NB4 (cell line): Measurements from ENCODE around the gene PIEZO2.

Experiments
- CTCF ChIP-seq: IDR thresholded peaks from one replicate; pipeline ENCODE4 v1.5.1; 2012; ENCODE audit warnings: low read depth, low read length
- POLR2A ChIP-seq: IDR thresholded peaks from 2 replicates; pipeline ENCODE4 v1.6.1; 2011; ENCODE audit warnings: mild to moderate bottlenecking; ENCODE audit not compliant: insufficient read length; ENCODE audit errors: extremely low read depth

DNA sequence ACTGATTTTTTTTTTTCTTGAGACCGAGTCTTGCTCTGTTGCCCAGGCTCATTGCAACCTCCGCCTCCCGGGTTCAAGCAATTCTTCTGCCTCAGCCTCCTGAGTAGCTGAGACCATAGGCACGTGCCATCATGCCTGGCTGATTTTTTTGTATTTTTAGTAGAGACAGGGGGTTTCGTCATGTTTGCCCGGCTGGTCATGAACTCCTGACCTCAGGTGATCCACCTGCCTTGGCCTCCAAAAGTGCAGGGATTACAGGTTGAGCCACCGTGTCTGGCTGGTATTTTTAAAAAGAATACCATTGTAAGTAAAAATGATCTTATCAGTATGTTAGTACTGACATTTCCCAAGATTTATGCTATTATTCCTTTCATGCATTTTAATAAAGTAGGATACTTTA, 105.7 kb downstream of the PIEZO2 start:
- TF ChIP-seq CTCF (no peak), POLR2A (no peak)
